HG03159 (cell line): Measurements from ENCODE around the gene TGFB1I1.
"Not testable (repeated sequence)": the region's sequence is repeated elsewhere in the genome, so short reads cannot be mapped to it uniquely, and the experiment has no call there.

ENCODE experiments used
- ATAC-seq: cut with Tn5 transposase; IDR thresholded peaks from one replicate; pipeline ENCODE4 v1.9.1; 2021; ENCODE audit warnings: mild to moderate bottlenecking, moderate library complexity; ENCODE audit not compliant: unreplicated experiment

The TGFB1I1 gene

DNA sequence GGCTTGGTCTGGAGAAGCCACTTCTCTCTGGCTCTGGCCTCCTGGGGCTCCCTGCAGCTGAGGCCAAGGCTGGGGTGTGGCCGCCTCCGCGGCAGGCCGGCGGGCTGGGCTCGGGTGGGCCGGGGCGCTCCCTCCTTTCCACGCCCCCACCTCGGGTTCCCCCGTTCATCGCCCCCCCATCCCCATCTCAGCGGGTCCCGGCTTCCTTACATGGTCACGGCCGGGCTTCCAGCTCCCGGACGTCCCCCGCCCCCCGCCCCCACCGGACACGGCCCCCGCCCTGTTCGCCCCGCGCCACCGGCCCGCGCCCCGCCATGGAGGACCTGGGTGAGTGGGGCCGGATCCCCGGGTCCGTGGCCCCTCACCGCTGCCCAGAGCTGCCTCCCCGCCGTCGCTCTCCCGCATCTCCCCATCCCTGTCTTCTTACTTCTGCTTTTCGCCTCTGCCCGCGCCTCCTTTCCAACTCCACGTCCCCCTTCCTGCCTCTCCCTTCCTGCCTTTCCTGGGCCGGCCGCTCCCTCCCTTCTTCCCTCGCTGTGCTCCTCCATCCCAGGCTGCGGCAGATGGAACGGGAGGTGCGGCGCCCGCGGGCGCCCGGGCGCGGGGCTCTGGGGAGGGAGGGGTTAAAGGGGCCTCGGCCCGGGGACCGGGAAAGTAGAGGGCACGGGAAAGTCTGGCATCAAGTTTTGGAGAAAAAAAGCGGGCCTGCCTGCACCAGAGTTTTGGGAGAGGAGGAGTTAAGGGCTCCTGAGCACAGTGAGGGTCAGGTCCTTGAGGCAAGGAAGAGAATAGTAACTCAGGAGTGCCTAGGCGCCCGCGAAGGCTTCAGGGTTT is at the start of gene TGFB1I1:
Gene TGFB1I1 (plus strand): TSS at position 278 of the 834 bp plus-strand sequence. CDS start 37 bp downstream, at position 315.
- ATAC-seq = no peak

DNA sequence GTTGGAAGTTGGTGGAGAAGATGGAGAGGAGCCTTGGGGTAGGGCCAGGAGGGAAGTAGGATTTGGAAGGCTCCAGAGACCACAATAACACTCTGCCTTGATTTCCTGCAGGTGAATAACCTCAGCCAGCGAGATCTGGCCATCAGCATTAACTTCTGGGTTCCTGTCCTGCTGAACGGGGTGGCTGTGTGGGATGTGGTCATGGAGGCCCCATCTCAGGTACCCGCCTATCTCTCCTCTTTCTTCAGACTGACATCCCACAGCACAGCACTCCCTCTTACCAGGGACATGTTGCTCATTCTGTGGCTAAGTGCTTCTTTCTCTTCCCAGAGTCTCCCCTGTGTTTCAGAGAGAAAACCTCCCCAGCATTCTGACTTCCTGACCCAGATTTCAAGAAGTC is 48.7 kb upstream of the TGFB1I1 start:
- ATAC-seq = no peak

DNA sequence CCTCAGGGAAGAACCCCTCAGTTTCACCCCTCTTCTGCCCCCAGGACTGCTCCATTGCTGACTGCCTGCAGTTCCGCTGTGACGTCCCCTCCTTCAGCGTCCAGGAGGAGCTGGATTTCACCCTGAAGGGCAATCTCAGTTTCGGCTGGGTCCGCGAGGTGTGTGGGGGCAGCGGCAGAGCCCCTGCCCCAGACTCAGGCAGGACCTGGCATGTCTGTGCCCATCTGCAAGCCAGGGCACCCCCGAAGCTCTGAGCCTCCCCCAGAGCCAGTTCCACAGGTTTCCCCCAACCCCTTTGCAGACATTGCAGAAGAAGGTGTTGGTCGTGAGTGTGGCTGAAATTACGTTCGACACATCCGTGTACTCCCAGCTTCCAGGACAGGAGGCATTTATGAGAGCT is 48.2 kb upstream of the TGFB1I1 start:
- ATAC-seq = no peak

DNA sequence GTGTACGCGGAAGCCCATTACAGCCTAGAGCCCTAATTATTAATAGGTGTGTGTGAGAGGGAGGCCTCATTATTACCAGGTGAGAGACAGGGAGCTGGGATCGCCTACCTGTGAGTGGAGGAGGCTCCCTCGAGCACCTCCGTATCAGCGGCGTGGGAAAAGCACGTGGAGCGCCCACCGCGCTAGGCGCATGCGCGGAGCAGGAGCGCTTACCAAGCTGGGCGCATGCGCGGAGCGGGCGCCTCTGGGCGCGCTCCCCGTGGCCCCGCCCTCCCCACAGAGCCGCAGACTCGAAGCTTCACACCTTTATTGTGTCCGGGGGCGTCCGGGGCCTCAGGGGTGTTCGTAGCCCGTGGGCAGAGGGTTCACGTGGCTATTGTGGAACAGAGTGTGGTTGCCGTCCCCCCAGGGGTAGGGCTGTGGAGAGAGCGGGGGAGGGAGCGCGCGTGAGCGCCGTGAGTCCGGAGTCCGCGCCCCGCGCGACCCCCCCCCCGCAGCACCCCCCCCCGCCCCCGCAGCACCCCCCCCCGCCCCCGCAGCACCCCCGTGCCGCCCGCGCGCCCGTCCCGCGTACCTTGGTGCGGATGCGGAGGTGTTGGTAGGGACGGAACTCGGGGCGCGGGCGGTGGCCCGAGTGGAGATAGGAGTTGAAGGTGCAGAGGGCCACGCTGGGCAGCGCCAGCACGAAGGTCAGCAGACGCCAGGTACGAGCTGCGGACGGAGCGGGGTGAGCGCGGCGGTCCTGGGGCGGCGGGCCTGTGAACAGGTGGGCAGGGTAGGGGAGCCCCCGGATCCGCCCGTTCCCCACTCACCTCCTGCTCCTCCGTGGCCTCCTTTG is 44.3 kb upstream of the TGFB1I1 start:
- no peak for ATAC-seq

DNA sequence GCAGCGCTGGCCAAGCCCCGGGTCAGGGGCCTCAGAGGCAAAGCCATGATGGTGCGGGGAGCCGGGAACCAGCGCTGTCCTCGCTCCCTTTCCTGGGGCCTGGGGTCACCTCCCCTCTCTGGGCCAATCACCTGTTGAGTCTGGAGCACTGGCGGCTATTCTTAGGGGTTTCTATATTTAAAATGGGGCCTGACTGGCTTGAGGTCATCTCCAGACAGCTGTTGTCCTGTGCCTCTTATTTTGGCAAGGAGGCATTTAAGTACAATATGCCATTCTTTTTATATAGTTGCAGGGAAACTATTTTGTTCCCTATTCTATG is 43.7 kb upstream of the TGFB1I1 start, which contains the start of gene COX6A2:
Gene COX6A2 (minus strand): TSS at position 82 of the 319 bp plus-strand sequence. CDS start 35 bp downstream, at position 47.
- no peak for ATAC-seq

DNA sequence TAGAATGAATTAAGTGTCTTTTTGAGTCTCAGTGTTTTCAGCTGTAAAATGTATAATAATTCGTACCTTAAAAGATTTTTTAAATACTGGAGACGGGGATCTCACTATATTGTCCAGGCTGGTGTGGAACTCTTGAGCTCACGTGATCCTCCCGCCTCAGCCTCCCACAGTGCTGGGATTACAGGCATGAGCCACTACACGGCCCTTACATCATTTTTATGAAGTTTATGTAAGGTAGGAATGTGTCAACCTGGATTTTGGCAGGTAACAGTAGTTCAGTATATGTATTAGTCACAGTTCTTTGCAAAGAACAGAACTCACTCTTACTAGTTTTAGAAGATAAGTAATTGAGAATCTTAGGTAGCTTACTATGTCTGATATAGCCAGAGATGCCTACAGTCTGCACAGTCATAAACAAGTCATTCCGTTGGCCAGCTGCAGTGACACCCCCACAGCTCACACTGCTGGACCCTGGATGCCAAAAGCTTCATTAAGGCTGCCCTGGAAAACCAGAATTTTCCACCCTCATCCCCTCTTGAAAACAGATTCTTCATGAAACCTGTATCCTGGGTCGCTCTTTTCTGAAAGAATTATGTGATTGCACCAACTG is 43.2 kb upstream of the TGFB1I1 start:
- ATAC-seq = no peak

DNA sequence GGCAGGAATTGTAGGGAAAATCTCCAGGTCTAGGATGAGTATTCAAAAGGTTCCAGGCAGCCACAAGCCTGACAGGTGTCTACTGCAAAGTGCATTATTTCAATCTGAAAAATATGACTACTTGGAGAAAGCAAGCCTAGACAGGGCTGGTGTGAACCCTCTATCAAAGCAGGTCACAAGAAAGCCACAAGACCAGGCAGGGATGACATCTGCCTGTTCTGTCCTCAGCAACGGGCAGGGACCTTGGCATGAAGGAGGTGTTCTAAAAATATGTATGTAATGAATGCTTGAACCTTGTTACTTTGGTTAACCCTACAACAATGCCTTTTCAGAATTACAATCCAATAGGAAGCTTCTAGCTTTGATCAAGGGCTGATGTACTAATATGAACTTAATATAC is 42.6 kb upstream of the TGFB1I1 start:
- ATAC-seq = no peak

DNA sequence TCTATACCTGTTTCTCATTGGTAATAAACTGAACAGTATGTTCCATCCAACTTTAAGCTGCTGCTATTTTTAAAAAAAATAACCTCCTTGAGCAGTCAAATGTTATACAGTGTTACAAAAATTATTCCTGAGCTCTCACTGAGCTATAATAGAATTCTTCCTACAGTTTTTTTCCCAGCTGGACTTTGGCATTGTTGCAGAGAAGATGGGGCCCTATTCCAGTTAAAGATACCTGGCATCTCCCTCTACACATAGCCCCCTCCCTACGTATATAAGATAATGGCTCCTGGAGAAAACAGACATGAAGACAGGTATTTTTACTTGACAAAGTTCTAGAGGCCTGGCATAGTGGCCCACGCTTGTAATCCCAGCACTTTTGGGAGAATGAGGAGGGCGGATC is 42.2 kb upstream of the TGFB1I1 start:
- no peak for ATAC-seq

DNA sequence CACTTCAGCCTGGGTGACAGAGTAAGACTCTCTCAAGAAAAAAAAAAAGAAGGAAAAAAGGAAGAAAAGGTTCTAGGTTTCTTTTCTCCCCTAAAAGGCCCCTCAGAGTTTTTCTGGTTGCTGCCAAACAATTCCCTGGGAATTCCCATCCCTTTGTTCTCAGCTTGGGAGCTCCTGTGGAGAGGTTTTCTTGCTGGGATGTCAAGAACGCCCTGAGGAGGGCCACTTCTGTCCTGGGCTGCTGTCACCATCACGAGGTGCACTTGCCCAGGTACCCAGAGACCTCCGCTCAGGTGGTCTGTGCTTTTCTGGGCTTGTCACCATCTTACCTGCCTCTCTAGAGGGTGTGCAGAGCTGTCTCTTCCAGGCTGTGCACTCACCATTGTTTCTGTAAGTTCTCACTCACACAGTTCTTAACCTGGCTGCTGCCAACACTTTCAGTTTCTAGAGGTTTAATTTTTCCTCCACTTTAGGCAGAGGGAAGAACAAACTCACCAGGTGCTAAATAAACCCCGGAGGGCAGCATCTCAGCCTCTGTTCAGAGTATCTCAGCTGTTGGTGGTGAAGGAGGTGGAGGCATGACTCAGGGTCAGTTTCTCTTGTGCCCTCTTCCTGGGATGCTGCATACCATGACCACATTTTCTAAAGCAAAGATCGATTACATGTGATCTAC is 41.4 kb upstream of the TGFB1I1 start:
- ATAC-seq = no peak

DNA sequence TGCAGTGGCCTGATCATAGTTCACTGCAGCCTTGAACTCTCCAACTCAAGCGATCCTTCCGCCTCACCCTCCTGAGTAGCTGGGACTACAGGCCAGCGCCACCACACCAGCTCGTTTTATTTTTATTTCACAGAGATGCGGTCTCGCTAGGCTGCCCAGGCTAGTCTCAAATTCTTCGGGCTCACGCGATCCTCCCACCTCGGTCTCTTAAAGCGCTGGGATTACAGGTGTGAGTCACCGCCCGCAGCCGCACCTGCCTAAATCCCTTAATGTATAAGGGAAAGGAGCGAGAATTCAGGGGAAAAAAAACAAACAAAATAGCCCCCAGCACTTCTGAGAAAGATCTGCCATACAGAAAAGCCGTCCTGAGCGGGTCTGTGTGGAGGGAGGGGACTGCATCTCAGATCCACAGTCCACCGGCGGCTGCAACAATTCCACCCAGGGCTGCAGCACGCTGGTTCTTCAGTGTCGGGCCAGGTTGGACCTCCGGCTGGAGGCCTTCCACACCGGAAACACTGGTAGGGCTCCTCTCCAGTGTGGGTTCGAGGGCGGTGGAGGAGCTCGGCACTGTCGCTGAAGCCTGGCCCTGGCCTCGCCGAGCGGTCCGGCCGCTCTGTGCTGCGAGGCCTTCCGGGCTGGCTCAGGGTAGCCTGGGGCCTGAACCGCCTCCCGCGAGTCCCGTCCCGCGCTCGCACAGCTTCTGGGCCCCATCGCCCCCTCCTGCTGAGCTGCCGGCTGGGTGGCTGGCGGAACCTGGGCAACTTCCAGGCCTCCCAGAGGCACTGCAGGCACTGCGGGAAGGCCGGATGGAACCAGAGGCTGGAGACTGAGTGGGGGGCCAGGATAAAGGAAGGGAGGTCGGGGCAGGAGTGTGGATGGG is 36.4 kb upstream of the TGFB1I1 start:
- no peak for ATAC-seq

DNA sequence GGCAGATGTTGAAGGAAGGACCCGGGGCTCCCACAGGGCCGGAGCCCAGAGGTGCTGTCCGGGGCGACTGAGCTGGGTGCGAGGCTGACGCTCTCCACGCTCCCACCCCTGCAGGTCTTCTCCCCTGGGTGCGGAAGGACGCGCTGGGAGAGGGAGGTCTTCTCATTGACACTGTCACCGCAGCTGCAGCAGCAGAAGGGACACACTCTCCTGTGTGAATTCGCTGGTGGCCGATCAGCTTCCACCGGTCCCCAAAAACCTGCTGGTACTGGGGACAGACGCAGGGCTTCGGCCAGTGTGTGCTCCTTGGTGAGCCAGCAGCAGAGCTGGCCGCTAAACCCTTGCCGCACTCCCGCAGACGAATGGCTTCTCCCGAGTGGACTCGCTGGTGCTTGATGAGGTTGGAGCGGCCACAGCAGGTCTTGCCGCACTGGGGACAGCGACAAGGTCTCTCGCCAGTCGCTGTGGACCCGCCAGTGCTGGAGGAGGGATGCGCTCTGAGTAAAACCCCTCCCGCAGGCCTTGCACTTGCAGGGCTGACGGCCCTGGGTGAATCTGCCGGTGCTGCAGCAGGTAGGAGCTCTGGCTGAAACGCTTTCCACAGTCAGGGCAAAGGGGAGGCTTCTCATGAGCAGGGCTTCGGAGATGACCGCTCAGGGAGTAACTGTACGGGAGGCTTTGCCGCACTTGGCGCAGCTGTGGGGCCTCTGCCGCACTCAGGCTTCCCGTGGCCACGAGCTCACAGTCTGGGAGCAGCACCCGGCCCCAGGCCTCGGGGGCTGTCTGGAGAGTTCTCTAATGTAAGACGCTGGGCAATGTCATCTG is 35.5 kb upstream of the TGFB1I1 start:
- no peak for ATAC-seq

DNA sequence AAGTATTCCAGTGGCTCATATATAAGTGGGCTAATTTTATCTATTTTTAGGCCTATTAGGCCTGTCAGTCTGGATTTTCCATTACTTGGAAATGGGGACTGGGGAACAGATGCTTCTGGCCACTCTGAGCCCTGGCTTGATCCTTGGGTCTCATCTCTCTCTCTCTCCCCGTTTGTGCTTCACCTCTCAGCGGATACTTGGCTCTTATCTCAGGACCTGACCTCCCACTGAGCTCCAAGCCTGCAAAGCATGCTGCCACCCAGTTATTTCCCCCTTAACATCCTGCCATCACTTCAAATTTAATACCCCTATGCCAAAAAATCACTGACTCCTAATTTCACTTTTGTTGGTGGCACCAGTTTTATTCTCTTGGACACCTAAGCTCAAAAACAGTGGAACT is 33.5 kb upstream of the TGFB1I1 start:
- no peak for ATAC-seq

DNA sequence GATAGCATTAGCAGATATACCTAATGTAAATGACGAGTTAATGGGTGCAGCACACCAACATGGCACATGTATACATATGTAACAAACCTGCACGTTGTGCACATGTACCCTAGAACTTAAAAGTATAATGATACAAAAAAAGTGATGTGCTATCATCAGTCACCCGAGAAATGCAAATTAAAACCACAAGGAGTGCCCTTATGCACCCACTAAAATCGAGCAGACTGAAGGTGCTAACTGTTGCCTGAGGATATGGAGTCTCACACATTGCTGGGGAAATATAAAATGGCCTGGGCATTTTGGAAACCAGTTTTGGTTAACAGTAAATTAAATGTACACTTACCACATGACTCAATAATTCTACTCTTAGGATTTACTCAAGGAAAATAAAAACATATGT is 32.9 kb upstream of the TGFB1I1 start:
- not testable (repeated sequence) for ATAC-seq

DNA sequence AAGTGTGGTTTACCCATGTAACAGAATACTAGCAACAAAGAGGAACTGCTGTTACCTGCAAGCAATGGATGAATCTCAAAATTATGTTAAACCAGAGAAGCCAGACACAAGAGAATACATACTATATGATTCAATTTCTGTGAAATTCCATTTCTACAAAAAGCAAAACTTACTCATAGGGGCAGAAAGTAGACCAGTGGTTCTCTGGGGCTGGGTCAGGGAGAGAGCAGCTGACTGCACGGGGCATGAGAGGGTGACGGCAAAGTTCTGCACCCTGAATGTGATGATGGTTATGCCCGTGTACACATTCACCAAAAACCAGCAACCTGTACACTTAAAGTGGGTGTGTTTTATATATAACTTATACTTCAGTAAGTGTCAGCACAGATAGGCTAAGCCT is 32.4 kb upstream of the TGFB1I1 start:
- ATAC-seq = no peak

DNA sequence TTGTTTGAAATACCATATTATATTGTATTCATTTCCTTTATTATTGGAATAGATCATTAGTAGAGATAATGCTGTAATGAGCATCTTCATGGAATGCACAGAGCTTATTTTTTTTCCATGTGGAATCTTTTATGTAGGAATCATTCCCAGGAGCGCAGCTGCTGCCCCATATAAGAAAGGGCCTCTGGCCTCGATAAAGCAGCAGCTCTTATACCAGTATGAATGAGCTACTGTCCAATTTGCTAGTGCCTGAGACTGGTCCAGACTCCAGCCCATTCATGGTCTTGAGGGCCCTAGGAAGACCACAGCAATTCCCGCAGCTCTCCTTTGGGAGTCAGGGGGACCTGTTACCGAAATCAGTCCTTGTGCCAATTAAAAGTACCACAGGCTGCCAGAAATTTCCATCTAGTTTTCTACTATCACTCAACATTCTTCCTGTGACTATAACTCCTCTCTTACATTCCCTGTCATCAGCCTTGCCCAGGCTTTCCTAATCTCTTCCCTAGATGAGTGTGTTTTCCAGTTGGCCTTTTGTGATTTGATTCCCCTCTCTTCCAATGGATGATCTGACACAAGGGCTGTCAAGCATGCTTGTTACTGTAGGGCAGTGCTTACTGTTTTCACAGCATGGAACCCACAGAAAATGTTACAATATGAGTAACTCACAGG is 31.3 kb upstream of the TGFB1I1 start:
- ATAC-seq = no peak

DNA sequence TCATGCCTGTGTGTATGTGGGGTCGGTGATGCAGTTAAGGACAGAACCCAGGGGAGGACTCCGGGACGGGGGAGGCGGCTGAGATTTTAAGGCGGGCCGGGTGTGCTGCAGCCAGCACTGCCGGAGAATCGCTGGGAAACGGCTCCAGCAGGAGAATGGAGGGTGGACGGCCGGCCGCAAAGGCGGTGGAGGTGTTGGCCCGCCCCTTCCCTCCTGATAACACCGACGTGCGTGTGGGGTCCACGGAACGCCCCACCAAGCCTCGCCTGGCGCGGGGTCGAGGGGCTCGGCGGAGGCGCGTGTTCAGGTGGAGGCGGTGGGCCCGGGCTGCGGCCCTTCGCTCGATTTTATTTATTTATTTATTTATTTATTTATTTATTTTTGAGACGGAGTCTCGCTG is 30.0 kb upstream of the TGFB1I1 start:
- ATAC-seq = no peak

DNA sequence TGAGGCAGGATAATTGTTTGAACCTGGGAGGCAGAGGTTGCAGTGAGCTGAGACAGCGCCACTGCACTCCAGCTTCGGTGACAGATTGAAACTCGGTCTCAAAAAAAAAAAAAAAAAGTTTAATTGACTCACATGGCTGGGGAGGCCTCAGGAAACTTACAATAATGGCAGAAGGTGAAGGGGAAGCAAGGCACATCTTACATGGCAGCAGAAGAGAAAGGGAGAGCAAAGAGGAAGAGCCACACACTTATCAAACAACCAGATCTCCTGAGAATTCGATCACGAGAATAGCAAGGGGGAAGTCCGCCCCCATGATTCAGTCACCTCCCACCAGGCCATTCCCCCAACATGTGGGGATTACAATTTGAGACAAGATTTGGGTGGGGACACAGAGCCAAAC is 26.0 kb upstream of the TGFB1I1 start:
- ATAC-seq = not testable (repeated sequence)

DNA sequence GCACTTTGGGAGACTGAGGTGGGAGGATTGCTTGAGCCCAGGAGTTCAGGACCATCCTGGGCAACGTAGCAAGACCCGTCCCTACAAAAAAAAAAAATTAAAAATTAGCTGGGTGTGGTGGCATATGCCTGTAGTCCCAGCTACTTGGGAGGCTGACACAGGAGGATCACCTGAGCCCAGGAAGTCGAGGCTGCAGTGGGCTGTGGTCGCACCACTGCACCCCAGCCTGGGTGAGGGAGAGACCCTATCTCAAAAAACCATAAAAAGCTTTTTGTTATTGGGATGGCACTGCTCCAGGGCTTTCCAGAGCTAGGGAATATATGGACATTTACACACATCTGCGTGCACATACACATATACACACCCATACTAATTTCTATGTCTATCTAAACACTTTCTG is 20.8 kb upstream of the TGFB1I1 start:
- ATAC-seq = no peak
